Fibroblast of the aortic adventitia (primary cell): ENCODE data around the gene STXBP4. TPM values are rescaled to one million over a fixed set of nuclear protein-coding genes. Genes with fewer than 3 reads are reported as not detected.

Experiments used
- DNase-seq: peaks from one replicate; pipeline ENCODE4 v3.0.0-alpha.2; 2010; ENCODE audit warnings: low read depth
- H3K4me3 ChIP-seq: 2 replicates; pipeline ENCODE4 v1.5.1; 2011; ENCODE audit warnings: low read depth, mild to moderate bottlenecking, control low read depth, low read length, moderate library complexity
- CTCF ChIP-seq: IDR thresholded peaks from 2 replicates; pipeline ENCODE4 v1.5.1; 2011; ENCODE audit warnings: mild to moderate bottlenecking, low read length, control low read depth, inconsistent platforms; ENCODE audit not compliant: insufficient read depth
- total RNA-seq: library from RNA; depleted of rRNA; stranded (reverse); fragments of >200 nt; gene quantifications from 2 replicates; pipeline ENCODE4 v1.2.3, GENCODE V29; 2012; ENCODE audit warnings: low replicate concordance

Gene STXBP4
- total RNA-seq, 1 donor, result 32.0 TPM

- no peak for DNase-seq
- H3K4me3 ChIP-seq, result no peak overlapping the region
- TF ChIP-seq CTCF, result no peak
Observed at GRCh38 chr17:54933921-54934320, 34.6 kb upstream of the STXBP4 start.

DNA sequence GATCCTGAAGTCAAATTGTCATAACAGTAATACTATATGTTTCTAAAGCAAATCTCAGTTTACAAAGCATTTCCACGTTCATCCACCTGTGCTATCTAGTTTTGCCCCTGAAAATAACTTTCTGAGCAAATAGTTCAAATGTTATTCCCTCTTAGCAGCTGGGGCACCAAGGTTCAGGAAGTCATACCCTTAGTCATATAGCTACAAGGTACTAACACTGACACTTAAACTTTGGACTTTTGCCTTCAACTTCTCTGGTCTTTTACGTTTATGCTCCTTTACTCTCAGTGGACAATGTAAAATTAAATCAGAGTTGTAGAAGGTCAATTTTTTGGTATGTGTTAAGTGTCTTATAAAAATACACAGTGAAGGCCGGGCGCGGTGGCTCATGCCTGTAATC is 33.1 kb upstream of the STXBP4 start:
- no peak for TF ChIP-seq CTCF
- DNase-seq, result no peak
- H3K4me3 ChIP-seq, result no peak overlapping the region

- DNase-seq, result no peak
- no peak overlapping the region for H3K4me3 ChIP-seq
- TF ChIP-seq CTCF, result no peak
Observed at GRCh38 chr17:54937018-54937417, 31.5 kb upstream of the STXBP4 start.

- DNase-seq, result no peak
- no peak overlapping the region for H3K4me3 ChIP-seq
- TF ChIP-seq CTCF, result no peak
Observed at GRCh38 chr17:54937426-54937825, 31.1 kb upstream of the STXBP4 start.

GRCh38 chr17:54941285-54941684 is 27.3 kb upstream of the STXBP4 start:
- H3K4me3 ChIP-seq, result no peak overlapping the region
- DNase-seq, result no peak
- TF ChIP-seq CTCF, result no peak

DNA sequence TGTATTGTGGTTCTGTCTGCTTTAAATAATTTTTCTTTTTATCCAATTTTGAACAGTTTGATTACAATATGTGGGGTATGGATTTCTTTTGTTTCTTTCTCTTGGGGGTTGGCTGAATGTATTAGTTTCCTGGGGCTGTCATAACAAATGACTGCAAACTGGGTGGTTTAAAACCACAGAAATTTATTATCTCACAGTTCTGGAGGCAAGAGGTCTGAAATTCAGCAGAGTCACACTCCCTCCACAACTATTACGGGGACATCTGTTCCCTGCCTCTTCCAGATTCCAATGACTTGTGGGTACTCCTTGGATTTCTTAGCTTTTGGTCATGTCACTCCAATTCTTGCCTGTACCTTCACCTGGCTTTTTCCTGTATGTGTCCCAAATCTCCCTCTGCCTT is 23.8 kb upstream of the STXBP4 start:
- H3K4me3 ChIP-seq, result no peak overlapping the region
- no peak for TF ChIP-seq CTCF
- peak; percentile 11 for DNase-seq

DNA sequence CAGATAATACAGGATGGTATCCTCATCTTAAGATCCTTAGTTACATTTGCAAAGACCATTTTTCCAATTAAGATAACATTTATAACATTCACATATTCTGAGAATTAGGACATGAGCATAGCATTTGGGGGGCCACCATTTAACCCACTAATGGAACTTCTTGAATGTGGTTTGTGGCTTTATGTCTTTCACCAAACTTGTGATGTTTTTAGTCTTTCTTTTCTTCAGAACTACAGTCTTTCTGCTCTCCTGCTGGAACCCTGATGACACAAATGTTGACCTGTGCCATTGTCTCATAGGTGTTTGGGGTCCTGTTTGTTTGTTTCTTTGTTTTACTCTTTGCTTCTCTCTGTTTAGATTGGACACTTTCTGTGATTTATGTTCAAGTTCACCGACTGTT is 23.3 kb upstream of the STXBP4 start:
- no peak for TF ChIP-seq CTCF

More for the DNA sequence above, 23.3 kb upstream of the STXBP4 start:
- no peak for DNase-seq
- H3K4me3 ChIP-seq, result no peak overlapping the region
